HepG2 (cell line): ENCODE results near the gene REPIN1. TPM values are rescaled to one million over a fixed set of nuclear protein-coding genes. Genes with fewer than 3 reads are reported as not detected.

Source experiments
- IKZF4 ChIP-seq: sonication (generic); formaldehyde crosslinking; IDR thresholded peaks from 2 replicates; pipeline ENCODE4 v1.5.1; 2020; ENCODE audit warnings: borderline replicate concordance, mild to moderate bottlenecking, low read depth, missing genetic modification reagents; ENCODE audit errors: not compliant biosample characterization
- ISL2 ChIP-seq: sonication (generic); formaldehyde crosslinking; IDR thresholded peaks from 2 replicates; pipeline ENCODE4 v1.5.0; 2020; ENCODE audit warnings: missing genetic modification reagents
- JARID2 ChIP-seq: sonication (generic); formaldehyde crosslinking; IDR thresholded peaks from 2 replicates; pipeline ENCODE4 v1.8.1; 2023; ENCODE audit warnings: missing genetic modification reagents, inconsistent platforms; ENCODE audit not compliant: insufficient replicate concordance
- JUN ChIP-seq: sonication (generic); formaldehyde crosslinking; IDR thresholded peaks from 2 replicates; pipeline ENCODE4 v1.4.0; 2020; ENCODE audit warnings: mild to moderate bottlenecking, missing genetic modification reagents
- KLF12 ChIP-seq: sonication (generic); formaldehyde crosslinking; IDR thresholded peaks from 2 replicates; pipeline ENCODE4 v1.4.0; 2020; ENCODE audit warnings: missing genetic modification reagents, borderline replicate concordance
- MZF1 ChIP-seq: sonication (generic); formaldehyde crosslinking; IDR thresholded peaks from 2 replicates; pipeline ENCODE4 v1.8.1; 2023; ENCODE audit warnings: mild to moderate bottlenecking, missing genetic modification reagents, borderline replicate concordance
- NFIB ChIP-seq: sonication (generic); formaldehyde crosslinking; IDR thresholded peaks from 2 replicates; pipeline ENCODE4 v1.9.0; 2021; ENCODE audit warnings: missing genetic modification reagents, mild to moderate bottlenecking, borderline replicate concordance
- PHF20 ChIP-seq: sonication (generic); formaldehyde crosslinking; IDR thresholded peaks from 2 replicates; pipeline ENCODE4 v1.5.0; 2020; ENCODE audit warnings: mild to moderate bottlenecking, missing genetic modification reagents
- RXRB ChIP-seq: IDR thresholded peaks from 2 replicates; pipeline ENCODE4 v1.6.1; 2016; ENCODE audit warnings: borderline replicate concordance, missing genetic modification reagents, missing compliant biosample characterization
- SP5 ChIP-seq: IDR thresholded peaks from 2 replicates; pipeline ENCODE4 v1.6.1; 2016; ENCODE audit warnings: low read depth, borderline replicate concordance
- TAF1 ChIP-seq: sonication (generic); formaldehyde crosslinking; IDR thresholded peaks from 2 replicates; pipeline ENCODE4 v1.4.0; 2020; ENCODE audit warnings: missing genetic modification reagents
- ZBTB42 ChIP-seq: sonication (generic); formaldehyde crosslinking; IDR thresholded peaks from 2 replicates; pipeline ENCODE4 v1.5.0; 2020; ENCODE audit warnings: mild to moderate bottlenecking, missing genetic modification reagents
- ZNF10 ChIP-seq: sonication (generic); formaldehyde crosslinking; IDR thresholded peaks from 2 replicates; pipeline ENCODE4 v1.4.0; 2020; ENCODE audit warnings: mild to moderate bottlenecking, low read depth, missing genetic modification reagents, borderline replicate concordance
- ZNF205 ChIP-seq: IDR thresholded peaks from 2 replicates; pipeline ENCODE4 v1.6.1; 2018; ENCODE audit warnings: missing biosample characterization, missing genetic modification reagents
- ZNF317 ChIP-seq: sonication (generic); formaldehyde crosslinking; IDR thresholded peaks from 2 replicates; pipeline ENCODE4 v1.5.0; 2020; ENCODE audit warnings: mild to moderate bottlenecking, missing genetic modification reagents
- ZNF430 ChIP-seq: sonication (generic); formaldehyde crosslinking; IDR thresholded peaks from 2 replicates; pipeline ENCODE4 v1.9.0; 2021; ENCODE audit warnings: mild to moderate bottlenecking, missing genetic modification reagents
- ZNF484 ChIP-seq: sonication (generic); formaldehyde crosslinking; IDR thresholded peaks from 2 replicates; pipeline ENCODE4 v1.5.1; 2020; ENCODE audit warnings: mild to moderate bottlenecking, low read depth, missing genetic modification reagents, borderline replicate concordance
- ZNF75D ChIP-seq: sonication (generic); formaldehyde crosslinking; IDR thresholded peaks from 2 replicates; pipeline ENCODE4 v1.8.1; 2023; ENCODE audit warnings: missing genetic modification reagents, mild to moderate bottlenecking, borderline replicate concordance
- polyA plus RNA-seq, 8 experiments: library from polyadenylated mRNA; depleted of rRNA in 3 of 8; stranded (reverse) in 7 of 8; unstranded in 1 of 8; fragments of >200 nt; fragmentation: Illumina TruSeq in 4 of 8; extraction: Trizol in 4 of 8; gene quantifications; 2 replicates each; pipeline versions ENCODE4 v1.2.1 to v1.2.3, GENCODE V29; 2011 to 2016; ENCODE audit warnings: low read depth in 4 of 8, missing spikeins in 1 of 8, mixed read lengths in 1 of 8; ENCODE audit not compliant: insufficient read depth in 1 of 8
- total RNA-seq, 5 experiments: library from RNA; depleted of rRNA; stranded (reverse); fragments of >200 nt; fragmentation: Illumina TruSeq; extraction: Trizol; gene quantifications; 2 replicates each; pipeline ENCODE4 v1.2.3, GENCODE V29; 2016; ENCODE audit warnings: low read depth in 1 of 5
- TF ChIP-seq, protein P1 (sequence below): sonication (generic); formaldehyde crosslinking; IDR thresholded peaks from 2 replicates; pipeline ENCODE4 v1.4.0; 2020; ENCODE audit warnings: mild to moderate bottlenecking, missing genetic modification reagents
- TF ChIP-seq, protein P2 (sequence below): sonication (generic); formaldehyde crosslinking; IDR thresholded peaks from 2 replicates; pipeline ENCODE4 v1.4.0; 2020; ENCODE audit warnings: missing genetic modification reagents
- TF ChIP-seq, protein P3 (sequence below), 2 experiments: sonication (generic) in 1 of 2; formaldehyde crosslinking in 1 of 2; IDR thresholded peaks; 2 replicates each; pipeline versions ENCODE4 v1.4.0 to v1.6.1; 2016 to 2020; ENCODE audit warnings: borderline replicate concordance in 1 of 2, low read depth in 1 of 2, mild to moderate bottlenecking in 1 of 2, missing genetic modification reagents in 1 of 2

REPIN1 gene
- total and polyA plus RNA-seq, 2 of the 13 experiments (the other 11 are each of a cell fraction or from before 2014, with no cell fraction given): 69.9 to 108 TPM

GRCh38 chr7:150388709-150389531 is 20.3 kb downstream of the REPIN1 start (continued):
- TF ChIP-seq, protein P1, sequence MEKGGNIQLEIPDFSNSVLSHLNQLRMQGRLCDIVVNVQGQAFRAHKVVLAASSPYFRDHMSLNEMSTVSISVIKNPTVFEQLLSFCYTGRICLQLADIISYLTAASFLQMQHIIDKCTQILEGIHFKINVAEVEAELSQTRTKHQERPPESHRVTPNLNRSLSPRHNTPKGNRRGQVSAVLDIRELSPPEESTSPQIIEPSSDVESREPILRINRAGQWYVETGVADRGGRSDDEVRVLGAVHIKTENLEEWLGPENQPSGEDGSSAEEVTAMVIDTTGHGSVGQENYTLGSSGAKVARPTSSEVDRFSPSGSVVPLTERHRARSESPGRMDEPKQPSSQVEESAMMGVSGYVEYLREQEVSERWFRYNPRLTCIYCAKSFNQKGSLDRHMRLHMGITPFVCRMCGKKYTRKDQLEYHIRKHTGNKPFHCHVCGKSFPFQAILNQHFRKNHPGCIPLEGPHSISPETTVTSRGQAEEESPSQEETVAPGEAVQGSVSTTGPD (CRISPR knock-in tag): 0 out of 2 replicates have a peak, but pooled peaks have one; percentile 69
- TF ChIP-seq ZNF430 (CRISPR knock-in tag) (peak; percentile 44; the same call in 1 of the 2 replicates), NFIB (CRISPR knock-in tag) (no peak), RXRB (CRISPR knock-in tag) (peak; percentile 99), TAF1 (CRISPR knock-in tag) (peak; percentile 58; the same call in 1 of the 2 replicates), ISL2 (CRISPR knock-in tag) (peak; percentile 94), ZNF10 (CRISPR knock-in tag) (no peak), ZNF205 (CRISPR knock-in tag) (peak; percentile 87), PHF20 (CRISPR knock-in tag) (0 out of 2 replicates have a peak, but pooled peaks have one; percentile 39), ZNF75D (CRISPR knock-in tag) (no peak), JUN (CRISPR knock-in tag) (0 out of 2 replicates have a peak, but pooled peaks have one; percentile 65), ZNF317 (peak; percentile 86), IKZF4 (CRISPR knock-in tag) (no peak), KLF12 (peak; percentile 56; the same call in 1 of the 2 replicates), ZNF484 (CRISPR knock-in tag) (no peak), SP5 (peak; percentile 17; the same call in 1 of the 2 replicates), ZBTB42 (peak; percentile 85; the same call in 1 of the 2 replicates), MZF1 (CRISPR knock-in tag) (no peak), JARID2 (CRISPR knock-in tag) (no peak)
- TF ChIP-seq, protein P2, sequence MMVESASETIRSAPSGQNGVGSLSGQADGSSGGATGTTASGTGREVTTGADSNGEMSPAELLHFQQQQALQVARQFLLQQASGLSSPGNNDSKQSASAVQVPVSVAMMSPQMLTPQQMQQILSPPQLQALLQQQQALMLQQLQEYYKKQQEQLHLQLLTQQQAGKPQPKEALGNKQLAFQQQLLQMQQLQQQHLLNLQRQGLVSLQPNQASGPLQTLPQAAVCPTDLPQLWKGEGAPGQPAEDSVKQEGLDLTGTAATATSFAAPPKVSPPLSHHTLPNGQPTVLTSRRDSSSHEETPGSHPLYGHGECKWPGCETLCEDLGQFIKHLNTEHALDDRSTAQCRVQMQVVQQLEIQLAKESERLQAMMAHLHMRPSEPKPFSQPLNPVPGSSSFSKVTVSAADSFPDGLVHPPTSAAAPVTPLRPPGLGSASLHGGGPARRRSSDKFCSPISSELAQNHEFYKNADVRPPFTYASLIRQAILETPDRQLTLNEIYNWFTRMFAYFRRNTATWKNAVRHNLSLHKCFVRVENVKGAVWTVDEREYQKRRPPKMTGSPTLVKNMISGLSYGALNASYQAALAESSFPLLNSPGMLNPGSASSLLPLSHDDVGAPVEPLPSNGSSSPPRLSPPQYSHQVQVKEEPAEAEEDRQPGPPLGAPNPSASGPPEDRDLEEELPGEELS (CRISPR knock-in tag): peak; percentile 88
- TF ChIP-seq, protein P3, sequence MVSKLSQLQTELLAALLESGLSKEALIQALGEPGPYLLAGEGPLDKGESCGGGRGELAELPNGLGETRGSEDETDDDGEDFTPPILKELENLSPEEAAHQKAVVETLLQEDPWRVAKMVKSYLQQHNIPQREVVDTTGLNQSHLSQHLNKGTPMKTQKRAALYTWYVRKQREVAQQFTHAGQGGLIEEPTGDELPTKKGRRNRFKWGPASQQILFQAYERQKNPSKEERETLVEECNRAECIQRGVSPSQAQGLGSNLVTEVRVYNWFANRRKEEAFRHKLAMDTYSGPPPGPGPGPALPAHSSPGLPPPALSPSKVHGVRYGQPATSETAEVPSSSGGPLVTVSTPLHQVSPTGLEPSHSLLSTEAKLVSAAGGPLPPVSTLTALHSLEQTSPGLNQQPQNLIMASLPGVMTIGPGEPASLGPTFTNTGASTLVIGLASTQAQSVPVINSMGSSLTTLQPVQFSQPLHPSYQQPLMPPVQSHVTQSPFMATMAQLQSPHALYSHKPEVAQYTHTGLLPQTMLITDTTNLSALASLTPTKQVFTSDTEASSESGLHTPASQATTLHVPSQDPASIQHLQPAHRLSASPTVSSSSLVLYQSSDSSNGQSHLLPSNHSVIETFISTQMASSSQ (IDR thresholded peaks at IDR 0.05; ENCODE audit: low read depth): no peak
- TF ChIP-seq, protein P3 (CRISPR knock-in tag; IDR thresholded peaks at IDR 0.05; ENCODE audit: borderline replicate concordance): peak; percentile 62; the same call in 1 of the 2 replicates
